Hepatocyte (in vitro differentiated cells): Measurements from ENCODE around the gene MSANTD1.

Experiments
- EZH2 ChIP-seq: fragments of 200-600 bp; sonication (generic); IDR thresholded peaks from 2 replicates; pipeline ENCODE4 v1.6.1; 2016; ENCODE audit warnings: antibody characterized with exemption, mild to moderate bottlenecking, borderline replicate concordance
- EZH2phosphoT487 ChIP-seq: fragments of 200-600 bp; sonication (generic); IDR thresholded peaks from one replicate; pipeline ENCODE4 v1.6.1; 2018; ENCODE audit warnings: antibody characterized with exemption, mild to moderate bottlenecking, low read depth, moderate library complexity; ENCODE audit not compliant: unreplicated experiment, severe bottlenecking
- TF ChIP-seq, protein P1 (sequence below): fragments of 200-600 bp; sonication (generic); IDR thresholded peaks from 2 replicates; pipeline ENCODE4 v1.5.1; 2016; ENCODE audit warnings: antibody characterized with exemption, mild to moderate bottlenecking; ENCODE audit not compliant: poor library complexity

DNA sequence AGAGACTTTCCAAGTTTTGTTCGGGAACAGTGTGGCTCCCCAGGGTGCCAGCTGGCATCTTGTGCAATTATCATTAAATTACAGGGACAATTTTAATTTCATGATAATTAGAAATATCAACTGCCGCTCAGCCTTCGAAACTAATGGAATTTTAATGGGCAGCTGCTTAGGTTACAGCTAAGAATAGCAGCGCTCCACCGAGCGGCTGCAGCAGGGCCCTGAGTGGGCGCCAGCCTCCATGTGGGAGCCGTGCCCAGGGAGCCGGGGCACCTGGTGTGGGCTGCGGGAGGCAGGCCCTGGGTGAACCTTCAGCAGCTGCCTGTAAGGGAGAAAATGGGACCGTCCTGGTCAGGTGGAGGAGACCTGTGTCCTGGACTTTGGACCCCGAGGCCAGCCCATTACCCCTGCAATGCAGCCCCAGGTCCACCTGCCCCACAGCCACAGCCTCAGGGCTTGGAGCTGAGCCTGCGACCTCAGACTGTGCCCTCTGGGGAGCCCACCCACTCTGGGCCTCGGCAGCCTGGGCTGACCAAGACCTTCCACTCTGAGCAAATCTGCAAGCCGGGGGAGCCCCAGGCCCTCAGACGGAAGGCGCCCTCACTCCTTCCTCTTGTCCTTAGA, 21.1 kb downstream of the MSANTD1 start:
- TF ChIP-seq, protein P1, sequence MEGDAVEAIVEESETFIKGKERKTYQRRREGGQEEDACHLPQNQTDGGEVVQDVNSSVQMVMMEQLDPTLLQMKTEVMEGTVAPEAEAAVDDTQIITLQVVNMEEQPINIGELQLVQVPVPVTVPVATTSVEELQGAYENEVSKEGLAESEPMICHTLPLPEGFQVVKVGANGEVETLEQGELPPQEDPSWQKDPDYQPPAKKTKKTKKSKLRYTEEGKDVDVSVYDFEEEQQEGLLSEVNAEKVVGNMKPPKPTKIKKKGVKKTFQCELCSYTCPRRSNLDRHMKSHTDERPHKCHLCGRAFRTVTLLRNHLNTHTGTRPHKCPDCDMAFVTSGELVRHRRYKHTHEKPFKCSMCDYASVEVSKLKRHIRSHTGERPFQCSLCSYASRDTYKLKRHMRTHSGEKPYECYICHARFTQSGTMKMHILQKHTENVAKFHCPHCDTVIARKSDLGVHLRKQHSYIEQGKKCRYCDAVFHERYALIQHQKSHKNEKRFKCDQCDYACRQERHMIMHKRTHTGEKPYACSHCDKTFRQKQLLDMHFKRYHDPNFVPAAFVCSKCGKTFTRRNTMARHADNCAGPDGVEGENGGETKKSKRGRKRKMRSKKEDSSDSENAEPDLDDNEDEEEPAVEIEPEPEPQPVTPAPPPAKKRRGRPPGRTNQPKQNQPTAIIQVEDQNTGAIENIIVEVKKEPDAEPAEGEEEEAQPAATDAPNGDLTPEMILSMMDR = no peak
- no peak for TF ChIP-seq EZH2
- no peak for TF ChIP-seq EZH2phosphoT487
